C4-2B (cell line): ENCODE results near the gene SEPHS1.
A peak's percentile ranks its signal among the peaks of the same experiment; 100 is the strongest.

Source experiments
- H3K27ac ChIP-seq: fragments of 450-650 bp; 2 replicates; pipeline ENCODE4 v1.5.1; 2017
- ZFX ChIP-seq: fragments of 450-650 bp; IDR thresholded peaks from 2 replicates; pipeline ENCODE4 v1.6.1; 2017
- TF ChIP-seq, protein P1 (sequence below): fragments of 450-650 bp; conservative IDR thresholded peaks from 2 replicates; pipeline ENCODE4 v1.5.1; 2017; ENCODE audit warnings: mild to moderate bottlenecking

The SEPHS1 gene

DNA sequence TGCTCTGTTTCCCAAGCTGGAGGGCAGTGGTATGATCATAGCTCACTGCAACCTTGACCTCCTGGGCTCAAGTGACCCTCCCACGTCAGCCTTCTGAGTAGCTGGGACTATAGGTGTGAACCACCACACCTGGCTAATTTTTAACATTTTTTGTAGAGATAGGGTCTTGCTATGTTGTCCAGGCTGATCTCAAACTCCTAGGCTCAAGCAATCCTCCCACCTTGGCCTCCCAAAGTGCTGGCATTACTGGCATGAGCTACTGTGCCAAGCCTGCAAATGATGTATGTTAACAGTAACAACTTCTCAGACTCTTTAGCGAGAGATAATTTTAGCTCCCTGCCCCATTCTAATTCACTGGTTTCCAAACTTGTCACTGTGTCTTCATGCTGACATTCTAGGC is 27.7 kb upstream of the SEPHS1 start:
- no peak overlapping the region for H3K27ac ChIP-seq
- TF ChIP-seq, protein P1, sequence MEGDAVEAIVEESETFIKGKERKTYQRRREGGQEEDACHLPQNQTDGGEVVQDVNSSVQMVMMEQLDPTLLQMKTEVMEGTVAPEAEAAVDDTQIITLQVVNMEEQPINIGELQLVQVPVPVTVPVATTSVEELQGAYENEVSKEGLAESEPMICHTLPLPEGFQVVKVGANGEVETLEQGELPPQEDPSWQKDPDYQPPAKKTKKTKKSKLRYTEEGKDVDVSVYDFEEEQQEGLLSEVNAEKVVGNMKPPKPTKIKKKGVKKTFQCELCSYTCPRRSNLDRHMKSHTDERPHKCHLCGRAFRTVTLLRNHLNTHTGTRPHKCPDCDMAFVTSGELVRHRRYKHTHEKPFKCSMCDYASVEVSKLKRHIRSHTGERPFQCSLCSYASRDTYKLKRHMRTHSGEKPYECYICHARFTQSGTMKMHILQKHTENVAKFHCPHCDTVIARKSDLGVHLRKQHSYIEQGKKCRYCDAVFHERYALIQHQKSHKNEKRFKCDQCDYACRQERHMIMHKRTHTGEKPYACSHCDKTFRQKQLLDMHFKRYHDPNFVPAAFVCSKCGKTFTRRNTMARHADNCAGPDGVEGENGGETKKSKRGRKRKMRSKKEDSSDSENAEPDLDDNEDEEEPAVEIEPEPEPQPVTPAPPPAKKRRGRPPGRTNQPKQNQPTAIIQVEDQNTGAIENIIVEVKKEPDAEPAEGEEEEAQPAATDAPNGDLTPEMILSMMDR = no peak
- no peak for TF ChIP-seq ZFX

DNA sequence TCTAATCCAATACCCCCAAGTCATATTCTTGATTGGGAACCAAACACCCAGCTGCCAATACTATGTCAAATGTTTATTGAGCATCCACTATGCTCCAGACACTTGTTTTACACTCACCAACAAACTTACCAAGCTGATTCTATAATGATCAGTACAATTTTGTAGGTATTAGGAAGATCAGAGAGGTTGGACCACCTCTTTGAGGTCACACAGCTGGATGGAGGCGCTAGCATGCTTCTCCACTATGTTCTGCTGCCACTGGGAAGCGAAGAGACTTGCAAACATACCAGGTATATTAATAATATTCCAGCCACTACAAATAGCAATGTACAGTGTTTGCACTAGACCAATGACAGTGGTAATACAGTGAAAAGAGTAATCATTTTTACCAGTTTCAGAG is 25.6 kb upstream of the SEPHS1 start:
- TF ChIP-seq ZFX = no peak
- TF ChIP-seq, protein P1 = no peak
- no peak overlapping the region for H3K27ac ChIP-seq

DNA sequence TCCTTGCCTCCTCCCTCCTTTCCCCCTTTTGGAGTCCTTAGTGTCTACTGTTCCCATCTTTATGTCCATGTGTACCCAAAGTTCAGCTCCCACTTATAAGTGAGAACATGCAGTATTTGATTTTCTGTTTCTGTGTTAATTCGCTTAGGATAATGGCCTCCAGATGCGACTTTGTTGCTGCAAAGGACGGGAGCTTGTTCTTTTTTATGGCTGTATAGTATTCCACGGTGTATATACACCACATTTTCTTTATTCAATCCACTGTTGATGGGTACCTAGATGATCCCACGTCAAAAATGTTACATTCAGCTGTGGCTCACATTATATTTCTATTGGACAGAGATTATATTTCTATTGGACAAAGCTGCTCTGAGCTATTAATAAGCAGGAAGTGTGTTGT is 24.4 kb upstream of the SEPHS1 start:
- TF ChIP-seq, protein P1 = no peak
- no peak for TF ChIP-seq ZFX
- H3K27ac ChIP-seq = no peak overlapping the region

DNA sequence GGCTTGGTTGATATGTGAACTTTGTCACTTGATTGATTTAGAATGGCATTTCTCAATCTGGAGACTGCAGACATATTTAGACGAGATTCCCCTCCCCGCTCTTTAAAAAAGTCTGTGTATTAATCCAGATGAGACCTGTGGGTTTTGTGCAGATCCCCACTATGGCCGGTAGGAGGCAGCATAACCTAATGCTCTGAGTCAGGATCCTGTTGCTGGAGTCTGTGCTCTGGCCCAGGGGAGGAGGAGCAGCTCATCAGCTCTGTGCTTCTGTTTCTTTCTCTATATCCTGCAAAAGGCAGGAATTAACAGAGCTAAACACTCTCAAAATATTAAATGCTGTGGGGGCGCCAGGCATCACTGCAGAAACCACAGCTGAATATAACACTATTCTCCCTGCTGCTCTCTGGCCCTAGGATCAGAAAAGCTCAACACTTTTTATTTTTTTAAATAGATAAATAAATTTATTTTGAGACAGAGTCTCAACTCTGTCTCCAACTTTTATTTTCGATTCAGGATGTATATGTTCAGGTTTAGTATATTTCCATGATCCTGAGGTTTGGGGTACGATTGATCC is 23.9 kb upstream of the SEPHS1 start:
- TF ChIP-seq ZFX = no peak
- TF ChIP-seq, protein P1 = peak; percentile 99
- H3K27ac ChIP-seq = no peak overlapping the region

DNA sequence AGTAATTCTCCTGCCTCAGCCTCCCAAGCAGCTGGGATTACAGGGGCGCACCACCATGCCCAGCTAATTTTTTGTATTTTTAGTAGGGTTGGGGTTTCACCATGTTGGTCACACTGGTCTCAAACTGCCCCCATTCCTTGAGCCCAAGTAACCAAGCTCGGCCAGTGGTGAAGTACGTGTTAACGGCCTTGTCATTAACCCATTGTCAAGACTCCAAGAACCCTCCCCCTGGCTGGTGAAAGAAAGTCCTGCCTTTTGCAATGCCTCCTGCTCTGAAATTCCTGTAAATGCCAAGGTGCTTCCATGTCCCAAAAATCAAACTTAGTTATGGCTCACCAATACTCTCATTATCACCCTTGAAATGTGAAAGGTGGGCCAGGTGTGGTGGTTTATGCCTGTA is 18.8 kb upstream of the SEPHS1 start:
- no peak for TF ChIP-seq ZFX
- TF ChIP-seq, protein P1 = no peak
- H3K27ac ChIP-seq = no peak overlapping the region

DNA sequence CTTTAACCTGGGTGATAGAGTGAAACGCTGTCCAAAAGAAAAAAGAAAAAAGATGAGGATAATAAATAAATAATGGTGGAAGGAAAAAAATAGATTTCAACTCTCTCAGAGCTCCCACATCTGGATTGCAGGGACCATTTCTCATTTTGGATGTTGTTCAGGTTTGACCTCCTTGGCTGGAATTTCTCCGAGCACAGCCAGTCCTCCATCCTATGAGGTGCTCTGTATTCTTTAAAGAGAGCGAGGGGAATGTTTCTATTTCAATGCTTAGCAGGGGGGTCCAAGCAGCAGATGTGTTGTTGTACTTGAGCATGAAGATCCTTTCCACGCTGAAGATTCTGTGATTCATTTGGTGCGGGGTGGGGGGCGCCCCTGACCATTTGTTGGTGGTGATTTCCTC is 17.7 kb upstream of the SEPHS1 start:
- TF ChIP-seq, protein P1 = no peak
- no peak for TF ChIP-seq ZFX
- H3K27ac ChIP-seq = no peak overlapping the region

DNA sequence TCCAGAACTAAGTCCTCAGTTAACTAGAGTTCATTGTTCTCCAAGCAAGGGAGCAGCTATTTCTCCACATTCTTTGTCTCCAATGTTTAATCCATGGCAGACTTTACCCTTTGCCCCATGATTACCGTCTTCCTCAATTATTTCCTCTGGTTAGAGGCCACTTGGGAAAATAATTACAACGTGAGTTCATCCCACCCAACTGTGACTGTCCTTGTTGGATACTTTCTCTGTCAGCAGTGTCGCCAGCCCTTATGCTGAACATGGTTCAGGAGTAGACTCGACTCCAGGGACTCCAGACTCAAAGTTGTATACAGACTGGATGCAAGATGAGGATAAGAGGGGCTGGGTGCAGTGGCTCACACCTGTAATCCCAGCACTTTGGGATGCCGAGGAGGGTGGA is 17.1 kb upstream of the SEPHS1 start:
- H3K27ac ChIP-seq = no peak overlapping the region
- no peak for TF ChIP-seq ZFX
- TF ChIP-seq, protein P1 = no peak
